H9 (cell line): ENCODE data around the gene LPP. TPM values are rescaled to one million over a fixed set of nuclear protein-coding genes. Genes with fewer than 3 reads are reported as not detected.

Experiments used
- DNase-seq: peaks from one replicate; pipeline ENCODE4 v3.0.0-alpha.2; 2017
- H2AFZ ChIP-seq: one replicate; pipeline ENCODE4 v1.6.1; 2013; ENCODE audit warnings: mild to moderate bottlenecking, low read length, control low read depth, moderate library complexity
- H2AK5ac ChIP-seq: 2 replicates; pipeline ENCODE4 v1.6.1; 2013; ENCODE audit warnings: low read length, control low read depth, mixed read lengths; ENCODE audit not compliant: insufficient read length
- H2BK120ac ChIP-seq: one replicate; pipeline ENCODE4 v1.6.1; 2013; ENCODE audit warnings: low read depth, mild to moderate bottlenecking, low read length, control low read depth, inconsistent platforms; ENCODE audit not compliant: poor library complexity, severe bottlenecking
- H2BK12ac ChIP-seq: 2 replicates; pipeline ENCODE4 v1.6.1; 2013; ENCODE audit warnings: low read length, control low read depth, mixed read lengths, low read depth; ENCODE audit not compliant: insufficient read length
- H2BK15ac ChIP-seq: 2 replicates; pipeline ENCODE4 v1.6.1; 2013; ENCODE audit warnings: low read depth, low read length, control low read depth
- H2BK20ac ChIP-seq: one replicate; pipeline ENCODE4 v1.6.1; 2013; ENCODE audit warnings: low read depth, mild to moderate bottlenecking, low read length, control low read depth, inconsistent platforms; ENCODE audit not compliant: poor library complexity, severe bottlenecking
- H2BK5ac ChIP-seq: 2 replicates; pipeline ENCODE4 v1.6.1; 2013; ENCODE audit warnings: low read length, control low read depth, mixed read lengths; ENCODE audit not compliant: insufficient read length
- H3K14ac ChIP-seq: 2 replicates; pipeline ENCODE4 v1.6.1; 2013; ENCODE audit warnings: low read length, control low read depth; ENCODE audit not compliant: insufficient read depth
- H3K18ac ChIP-seq: 2 replicates; pipeline ENCODE4 v1.6.1; 2013; ENCODE audit warnings: low read depth, mild to moderate bottlenecking, mixed read lengths, low read length, control low read depth; ENCODE audit not compliant: insufficient read length
- H3K23ac ChIP-seq: 2 replicates; pipeline ENCODE4 v1.6.1; 2013; ENCODE audit warnings: low read length, control low read depth, mixed read lengths, low read depth; ENCODE audit not compliant: insufficient read length
- H3K23me2 ChIP-seq: 2 replicates; pipeline ENCODE4 v1.6.1; 2013; ENCODE audit warnings: low read depth, mild to moderate bottlenecking, mixed read lengths, low read length, control low read depth; ENCODE audit not compliant: insufficient read length, poor library complexity, severe bottlenecking
- H3K27ac ChIP-seq: 2 replicates; pipeline ENCODE4 v1.5.1; 2013; ENCODE audit warnings: low read length, control low read depth, mixed read lengths, low read depth; ENCODE audit not compliant: insufficient read length
- H3K27me3 ChIP-seq: 2 replicates; pipeline ENCODE4 v1.6.1; 2013; ENCODE audit warnings: low read length, control low read depth, inconsistent platforms; ENCODE audit not compliant: insufficient read depth
- H3K4ac ChIP-seq: 2 replicates; pipeline ENCODE4 v1.6.1; 2013; ENCODE audit warnings: low read depth, mild to moderate bottlenecking, control low read depth, inconsistent platforms, low read length, moderate library complexity
- H3K4me1 ChIP-seq: 2 replicates; pipeline ENCODE4 v1.6.1; 2013; ENCODE audit warnings: low read length, control low read depth, inconsistent platforms; ENCODE audit not compliant: insufficient read depth
- H3K4me2 ChIP-seq: 2 replicates; pipeline ENCODE4 v1.6.1; 2013; ENCODE audit warnings: low read length, control low read depth, mixed read lengths; ENCODE audit not compliant: insufficient read length, insufficient read depth
- H3K56ac ChIP-seq: 2 replicates; pipeline ENCODE4 v1.6.1; 2013; ENCODE audit warnings: low read depth, mild to moderate bottlenecking, mixed read lengths, low read length, control low read depth; ENCODE audit not compliant: insufficient read length
- H3K79me1 ChIP-seq: 2 replicates; pipeline ENCODE4 v1.6.1; 2013; ENCODE audit warnings: low read depth, mild to moderate bottlenecking, moderate library complexity, low read length, control low read depth, inconsistent platforms; ENCODE audit not compliant: insufficient read depth, poor library complexity, severe bottlenecking
- H3K79me2 ChIP-seq: 2 replicates; pipeline ENCODE4 v1.6.1; 2013; ENCODE audit warnings: low read length, control low read depth, inconsistent platforms; ENCODE audit not compliant: insufficient read depth
- H3K9ac ChIP-seq: 2 replicates; pipeline ENCODE4 v1.6.1; 2013; ENCODE audit warnings: low read length, control low read depth, mixed read lengths; ENCODE audit not compliant: insufficient read length; ENCODE audit errors: extremely low read depth
- H3K9me3 ChIP-seq: one replicate; pipeline ENCODE4 v1.6.1; 2013; ENCODE audit warnings: low read depth, low read length, inconsistent platforms; ENCODE audit not compliant: control insufficient read depth
- H3T11ph ChIP-seq: one replicate; pipeline ENCODE4 v1.6.1; 2013; ENCODE audit warnings: mild to moderate bottlenecking, low read length, control low read depth, inconsistent platforms
- H4K20me1 ChIP-seq: one replicate; pipeline ENCODE4 v1.6.1; 2013; ENCODE audit not compliant: control insufficient read depth, insufficient read length, insufficient read depth
- H4K5ac ChIP-seq: 2 replicates; pipeline ENCODE4 v1.6.1; 2013; ENCODE audit warnings: low read depth, mild to moderate bottlenecking, mixed read lengths, low read length, control low read depth; ENCODE audit not compliant: insufficient read length
- H4K8ac ChIP-seq: replicated peaks from 2 replicates; pipeline ENCODE4 v1.6.1; 2013; ENCODE audit warnings: low read length, control low read depth, mixed read lengths, low read depth; ENCODE audit not compliant: insufficient read length
- H4K91ac ChIP-seq: 2 replicates; pipeline ENCODE4 v1.6.1; 2013; ENCODE audit warnings: low read depth, mild to moderate bottlenecking, moderate library complexity, mixed read lengths, low read length, control low read depth; ENCODE audit not compliant: insufficient read length
- H3K27ac Mint-ChIP-seq, 3 experiments: 2 replicates in 2 of 3; 3 replicates in 1 of 3; pipeline ENCODE4 v1.8.0; 2020 to 2021; ENCODE audit warnings: mixed read lengths in 3 of 3, mild to moderate bottlenecking in 1 of 3, moderate library complexity in 1 of 3
- H3K27me3 Mint-ChIP-seq: 2 replicates; pipeline ENCODE4 v1.8.0; 2021; ENCODE audit warnings: low read depth, mild to moderate bottlenecking, moderate library complexity, mixed read lengths
- H3K36me3 Mint-ChIP-seq, 3 experiments: 2 replicates in 2 of 3; 3 replicates in 1 of 3; pipeline ENCODE4 v1.8.0; 2020 to 2021; ENCODE audit warnings: low read depth in 3 of 3, mixed read lengths in 3 of 3; ENCODE audit not compliant: insufficient read depth in 1 of 3
- H3K4me1 Mint-ChIP-seq, 2 experiments: 2 replicates each; pipeline ENCODE4 v1.8.0; 2020; ENCODE audit warnings: mixed read lengths in 2 of 2
- H3K4me3 Mint-ChIP-seq, 2 experiments: 2 replicates in 1 of 2; 3 replicates in 1 of 2; pipeline ENCODE4 v1.8.0; 2020 to 2021; ENCODE audit warnings: mild to moderate bottlenecking in 2 of 2, mixed read lengths in 2 of 2, moderate library complexity in 1 of 2
- H3K9me3 Mint-ChIP-seq, 2 experiments: 2 replicates in 1 of 2; 3 replicates in 1 of 2; pipeline ENCODE4 v1.8.0; 2020; ENCODE audit warnings: mild to moderate bottlenecking in 2 of 2, mixed read lengths in 2 of 2, moderate library complexity in 1 of 2
- WGBS: extraction: QIAGEN DNeasy Blood & Tissue Kit; methylation state at CpG from one replicate; pipeline ENCODE4 v1.1.7; 2013; ENCODE audit warnings: missing lambda C conversion rate, low lambda C conversion rate, mixed read lengths; ENCODE audit not compliant: insufficient read length; ENCODE audit errors: extremely low coverage; 5-methylcytosine and 5-hydroxymethylcytosine counted together
- total RNA-seq: library from RNA; stranded (reverse); gene quantifications from 2 replicates; pipeline ENCODE4 v1.2.1, GENCODE V29; 2021
- TF ChIP-seq, protein P1 (sequence below): fragments of 200-600 bp; sonication (generic); conservative IDR thresholded peaks from 3 replicates; pipeline ENCODE4 v1.8.0; 2021; ENCODE audit warnings: antibody characterized with exemption, mild to moderate bottlenecking

Gene LPP
- total RNA-seq, 1 experiment from 2014 or later = 64.6 TPM

DNA sequence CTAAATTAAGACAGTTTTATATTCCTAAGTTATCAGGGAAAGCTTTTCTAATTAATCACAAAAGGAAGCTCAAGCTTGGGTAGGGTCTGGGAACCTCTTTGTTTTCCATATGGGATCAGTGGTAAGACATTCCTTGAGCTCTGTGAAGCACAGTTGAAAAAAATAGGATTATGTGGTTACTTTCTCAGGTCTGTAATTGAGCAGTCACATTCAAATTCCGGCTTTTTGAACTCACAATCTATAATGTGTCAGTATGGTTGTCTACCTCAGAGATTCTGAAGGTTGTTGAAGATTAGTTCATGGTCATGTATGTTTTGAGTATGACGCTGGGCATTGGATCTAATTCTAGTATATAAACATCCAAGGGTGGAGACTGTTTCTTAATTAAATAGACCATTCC is 364.5 kb downstream of the LPP start:
- TF ChIP-seq, protein P1, sequence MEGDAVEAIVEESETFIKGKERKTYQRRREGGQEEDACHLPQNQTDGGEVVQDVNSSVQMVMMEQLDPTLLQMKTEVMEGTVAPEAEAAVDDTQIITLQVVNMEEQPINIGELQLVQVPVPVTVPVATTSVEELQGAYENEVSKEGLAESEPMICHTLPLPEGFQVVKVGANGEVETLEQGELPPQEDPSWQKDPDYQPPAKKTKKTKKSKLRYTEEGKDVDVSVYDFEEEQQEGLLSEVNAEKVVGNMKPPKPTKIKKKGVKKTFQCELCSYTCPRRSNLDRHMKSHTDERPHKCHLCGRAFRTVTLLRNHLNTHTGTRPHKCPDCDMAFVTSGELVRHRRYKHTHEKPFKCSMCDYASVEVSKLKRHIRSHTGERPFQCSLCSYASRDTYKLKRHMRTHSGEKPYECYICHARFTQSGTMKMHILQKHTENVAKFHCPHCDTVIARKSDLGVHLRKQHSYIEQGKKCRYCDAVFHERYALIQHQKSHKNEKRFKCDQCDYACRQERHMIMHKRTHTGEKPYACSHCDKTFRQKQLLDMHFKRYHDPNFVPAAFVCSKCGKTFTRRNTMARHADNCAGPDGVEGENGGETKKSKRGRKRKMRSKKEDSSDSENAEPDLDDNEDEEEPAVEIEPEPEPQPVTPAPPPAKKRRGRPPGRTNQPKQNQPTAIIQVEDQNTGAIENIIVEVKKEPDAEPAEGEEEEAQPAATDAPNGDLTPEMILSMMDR = no peak
- H3K36me3 Mint-ChIP-seq = peaks cover 0 to 5% (median 0%) of the 10 kb centered on the region in 3 experiments; a peak in 1 of 7 replicates
- no peak overlapping the region for H3K23ac ChIP-seq

More for the DNA sequence above, 364.5 kb downstream of the LPP start:
- no peak overlapping the region for H2BK12ac ChIP-seq
- Mint-ChIP-seq H3K4me1 (peaks cover 15 to 26% of the 10 kb centered on the region in 2 experiments), H3K27me3 (no peaks in the 10 kb centered on the region), H3K27ac (no peak overlapping the region), H3K9me3 (0 out of 5 replicates have a peak, but pooled peaks cover 0 to 2% of the 10 kb centered on the region in 2 experiments), H3K4me3 (no peak overlapping the region)
- H3K79me1 ChIP-seq = no peaks in the 10 kb centered on the region
- no peaks in the 10 kb centered on the region for H3K4me1 ChIP-seq
- no peak overlapping the region for H3K4me2 ChIP-seq
- H2BK20ac ChIP-seq = no peak overlapping the region
- H3K4ac ChIP-seq = no peak overlapping the region
- H3K79me2 ChIP-seq = no peaks in the 10 kb centered on the region
- no peak overlapping the region for H2BK120ac ChIP-seq
- no peak overlapping the region for H2BK5ac ChIP-seq
- H4K91ac ChIP-seq = no peak overlapping the region
- no peak overlapping the region for H3K9ac ChIP-seq
- H2AFZ ChIP-seq = no peak overlapping the region
- no peaks in the 10 kb centered on the region for H3K23me2 ChIP-seq
- no peak overlapping the region for H3T11ph ChIP-seq
- no peak overlapping the region for H3K14ac ChIP-seq
- no peak overlapping the region for H3K56ac ChIP-seq
- no peak overlapping the region for H3K27ac ChIP-seq
- H4K20me1 ChIP-seq = no peaks in the 10 kb centered on the region
- no CpG with 5 or more reads among the region's 2 CpGs for WGBS
- DNase-seq = no peak
- H3K9me3 ChIP-seq = no peaks in the 10 kb centered on the region
- no peaks in the 10 kb centered on the region for H3K27me3 ChIP-seq
- no peak overlapping the region for H3K18ac ChIP-seq
- no peak overlapping the region for H2BK15ac ChIP-seq
- H4K5ac ChIP-seq = no peak overlapping the region
- H2AK5ac ChIP-seq = no peak overlapping the region
- H4K8ac ChIP-seq = no peak overlapping the region
